ENCODE measurements around the gene RAB4B.
"Not testable (repeated sequence)": the region's sequence is repeated elsewhere in the genome, so short reads cannot be mapped to it uniquely, and the experiment has no call there.

Gene RAB4B

DNA sequence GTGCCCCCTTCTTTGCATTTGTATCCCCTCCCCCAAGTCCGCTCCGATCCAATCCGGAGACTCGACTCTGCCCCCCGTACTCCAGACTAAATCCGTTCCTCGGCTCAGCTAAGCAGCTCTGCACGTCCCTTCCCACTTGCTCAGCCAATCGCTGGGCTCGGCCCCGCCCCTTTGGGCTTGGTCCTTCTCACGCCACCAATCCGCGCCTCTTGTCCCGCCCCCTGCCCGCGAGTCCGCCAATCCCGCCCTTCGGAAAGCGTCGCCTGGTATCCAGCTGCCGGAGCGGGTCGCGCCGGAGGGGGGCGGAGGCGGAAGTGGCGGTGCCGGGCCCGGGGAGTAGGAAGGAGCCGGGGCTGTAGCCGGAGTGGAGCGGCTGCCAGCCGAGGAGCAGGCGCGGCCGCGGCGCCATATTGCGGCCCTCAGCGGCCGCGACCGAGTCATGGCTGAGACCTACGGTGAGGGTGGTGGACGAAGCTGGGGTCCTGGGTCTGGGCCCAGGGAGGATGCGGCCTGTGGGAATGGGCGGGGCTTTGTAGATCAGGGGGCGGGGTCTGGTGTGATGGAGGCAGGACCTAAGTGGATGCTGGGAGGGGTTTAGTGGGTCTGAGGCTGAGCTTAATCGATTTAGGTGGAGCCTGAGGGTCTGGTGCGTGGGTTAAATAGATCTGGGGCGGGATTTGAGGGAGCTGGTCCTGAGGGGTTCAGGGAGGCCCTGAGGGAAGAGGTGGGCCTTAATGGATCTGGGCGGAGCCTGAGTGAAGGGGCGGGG, at the start of gene RAB4B:
TSS of gene RAB4B (plus strand) at position 311 of the 769 bp plus-strand sequence. CDS start at position 440, 129 bp downstream.
- peak; percentile 100 for DNase-seq

DNA sequence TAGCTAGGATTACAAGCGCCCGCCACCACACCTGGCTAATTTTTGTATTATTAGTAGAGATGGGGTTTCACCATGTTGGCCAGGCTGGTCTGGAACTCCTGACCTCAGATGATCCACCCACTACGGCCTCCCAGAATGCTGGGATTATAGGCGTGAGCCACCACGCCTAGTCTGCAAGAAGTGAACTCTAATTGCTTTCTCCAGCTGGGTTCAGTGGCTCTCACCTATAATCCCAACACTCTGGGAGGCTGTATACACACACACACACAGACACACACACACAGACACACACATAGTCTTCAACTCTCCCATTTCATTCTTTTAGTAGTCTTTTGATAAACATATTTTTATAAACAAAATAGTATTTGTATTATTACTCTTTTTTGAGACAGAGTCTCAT, 48.0 kb upstream of the RAB4B start:
- not testable (repeated sequence) for DNase-seq

- DNase-seq, result not testable (repeated sequence)
Observed at GRCh38 chr19:40732304-40732703, 45.7 kb upstream of the RAB4B start.

DNA sequence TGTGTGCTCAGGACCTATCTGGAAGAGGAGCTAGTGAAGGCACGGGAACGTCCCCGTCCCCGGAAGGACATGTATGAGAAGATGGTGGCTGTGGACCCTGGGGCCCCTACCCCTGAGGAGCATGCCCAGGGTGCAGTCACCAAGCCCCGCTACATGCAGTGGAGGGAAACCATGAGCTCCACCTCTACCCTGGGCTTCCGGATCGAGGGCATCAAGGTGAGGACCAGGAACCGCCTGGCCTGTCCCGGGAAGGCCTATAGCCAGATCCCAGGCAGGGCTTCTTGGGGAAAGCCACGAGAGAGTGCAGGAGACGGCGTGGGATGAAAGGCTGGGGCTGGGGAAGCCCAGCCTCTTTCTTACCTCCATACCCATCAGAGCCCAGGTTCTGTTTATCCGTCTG, 44.9 kb upstream of the RAB4B start:
- DNase-seq, result no peak

DNA sequence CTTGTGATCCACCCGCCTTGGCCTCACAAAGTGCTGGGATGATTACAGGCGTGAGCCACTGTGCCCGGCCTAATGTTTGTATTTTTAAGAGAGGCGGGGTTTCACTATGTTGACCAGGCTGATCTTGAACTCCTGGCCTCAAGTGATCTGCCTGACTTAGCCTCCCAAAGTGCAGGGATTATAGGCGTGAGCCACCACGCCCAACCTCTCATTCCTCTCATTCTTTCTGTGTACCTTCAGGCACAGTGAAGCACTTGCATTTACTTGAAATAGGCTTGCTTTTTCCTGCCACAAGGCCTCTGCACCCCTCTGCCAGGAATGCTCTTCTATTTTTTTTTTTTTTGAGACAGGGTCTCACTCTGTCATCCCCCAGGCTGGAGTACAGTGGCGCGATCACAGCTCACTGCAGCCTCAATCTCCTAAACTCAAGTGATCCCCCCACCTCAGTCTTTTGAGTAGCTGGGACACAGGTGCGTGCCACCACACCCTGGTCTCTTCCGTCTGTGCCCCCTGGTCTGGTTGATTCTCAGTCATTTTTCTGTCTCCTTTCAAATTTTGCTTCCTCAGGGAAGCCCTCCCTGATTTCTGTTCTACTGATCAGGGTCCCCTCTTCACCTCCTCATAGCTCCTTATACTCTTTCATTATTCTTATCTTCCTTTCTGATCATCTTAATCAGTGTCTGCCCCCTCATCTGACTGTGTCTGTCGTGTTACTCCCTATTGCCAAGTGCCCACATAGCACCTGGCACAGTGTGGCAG, 42.9 kb upstream of the RAB4B start:
- no peak for DNase-seq

- DNase-seq, result no peak
Observed at GRCh38 chr19:40736661-40737060, 41.4 kb upstream of the RAB4B start.

- DNase-seq, result no peak
Observed at GRCh38 chr19:40737102-40737644, 40.9 kb upstream of the RAB4B start.

GRCh38 chr19:40739030-40739839, 38.8 kb upstream of the RAB4B start:
- DNase-seq, result no peak

DNA sequence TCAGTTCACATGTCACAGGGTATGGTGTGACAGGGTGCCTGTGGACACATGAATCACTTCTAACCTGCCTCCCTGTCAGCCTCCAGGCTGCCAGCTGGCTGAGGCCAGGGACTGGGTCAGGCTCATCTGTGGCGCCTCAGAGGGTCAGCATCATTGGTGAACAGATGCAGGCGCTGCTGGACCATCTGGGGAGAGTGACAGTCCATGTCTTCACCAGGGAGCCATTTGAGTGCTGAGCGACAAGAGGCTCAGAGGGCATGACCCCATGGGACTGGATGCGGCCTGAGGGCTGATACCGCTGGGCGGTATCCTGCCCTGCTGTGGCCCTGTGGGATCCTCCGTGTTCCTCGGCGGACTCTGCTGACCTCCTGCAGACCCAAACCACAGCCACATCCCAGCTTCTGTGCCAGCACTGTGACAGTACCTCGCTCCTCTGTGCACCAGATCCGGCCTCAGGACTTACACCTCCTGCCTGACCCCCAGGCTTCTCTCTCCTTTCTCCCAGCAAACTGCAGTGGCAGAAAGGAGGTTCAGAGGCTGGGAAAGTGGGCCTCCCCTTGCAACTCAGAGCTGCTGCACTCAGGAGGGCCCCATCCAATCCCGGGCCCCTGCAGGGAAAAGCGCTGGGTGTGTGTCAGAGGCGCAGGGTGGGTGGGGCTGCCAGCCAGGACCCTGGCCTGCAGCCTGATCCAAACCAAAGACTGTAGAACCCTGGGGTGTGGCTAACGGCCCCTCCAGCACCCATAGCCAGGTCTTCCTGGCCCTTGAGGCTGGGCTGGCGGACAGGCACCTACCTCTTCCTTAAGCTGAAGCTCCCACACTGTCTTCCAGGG, 38.0 kb upstream of the RAB4B start:
- DNase-seq, result no peak

DNA sequence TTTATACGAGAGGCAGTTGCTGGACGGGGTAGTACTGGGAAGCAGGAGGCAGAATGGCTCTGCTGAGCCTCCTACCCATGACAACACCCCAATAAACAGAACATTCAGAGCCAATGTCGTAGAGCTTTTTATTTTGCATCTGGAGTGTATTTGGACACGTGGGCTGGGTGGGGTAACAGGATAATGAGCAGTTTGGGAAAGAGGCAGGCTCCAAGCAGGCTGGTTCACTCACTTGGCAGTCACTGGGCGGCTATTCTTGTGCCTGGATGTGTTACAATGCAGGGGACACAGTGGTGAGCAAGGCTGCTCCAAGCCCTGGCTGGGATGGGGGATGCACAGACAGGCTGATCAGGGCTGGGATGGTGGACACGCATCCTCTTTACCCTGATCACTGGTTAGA, 37.3 kb upstream of the RAB4B start:
- no peak for DNase-seq

DNA sequence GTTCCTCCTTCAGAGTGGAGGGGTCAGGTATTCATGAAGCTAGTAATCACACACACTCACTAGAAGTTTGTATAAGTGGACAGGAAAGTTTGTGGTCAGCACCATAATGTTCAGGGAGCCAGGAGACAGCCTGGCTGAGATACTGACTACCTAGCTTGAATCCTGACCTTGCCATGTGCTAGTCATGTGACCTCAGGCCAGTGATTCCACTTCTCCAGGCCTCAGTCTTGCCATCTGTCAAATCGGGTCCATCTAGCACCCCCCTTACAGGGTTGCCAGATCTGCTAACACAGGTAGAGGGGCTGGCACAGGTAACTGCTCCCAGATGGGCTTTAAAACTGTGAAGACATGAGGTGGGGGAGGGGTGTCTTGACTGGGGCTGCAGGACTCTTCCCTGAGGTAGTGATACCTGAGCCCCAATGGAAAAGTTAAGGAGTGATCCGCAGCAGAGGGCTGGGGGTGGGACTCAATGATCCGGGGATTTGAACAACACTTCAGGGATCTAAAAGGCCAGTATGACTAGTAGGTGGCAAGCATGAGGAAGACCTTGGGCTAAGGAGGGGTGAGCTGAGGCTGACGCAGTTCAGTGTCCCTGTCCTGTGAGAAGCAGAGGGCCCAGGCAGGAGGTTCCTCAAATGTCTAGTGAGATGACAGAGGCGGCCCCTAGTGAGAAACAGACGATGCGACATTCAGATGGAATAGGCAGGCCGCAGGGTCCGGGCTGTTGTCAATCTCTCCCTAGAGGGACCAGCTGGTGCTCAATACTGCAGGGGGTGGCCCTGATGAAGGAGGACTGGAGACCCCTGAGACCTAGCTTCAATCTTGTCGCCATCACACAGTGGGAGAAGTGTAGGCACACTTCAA, 36.3 kb upstream of the RAB4B start:
- DNase-seq, result no peak

GRCh38 chr19:40742477-40742876, 35.6 kb upstream of the RAB4B start:
- no peak for DNase-seq

GRCh38 chr19:40742886-40743285, 35.2 kb upstream of the RAB4B start:
- DNase-seq, result no peak

- DNase-seq, result no peak
Observed at GRCh38 chr19:40743926-40744325, 34.1 kb upstream of the RAB4B start.

GRCh38 chr19:40744554-40745401, 33.3 kb upstream of the RAB4B start:
- DNase-seq, result peak; percentile 49

- DNase-seq, result no peak
Observed at GRCh38 chr19:40745402-40745780, 32.7 kb upstream of the RAB4B start.

GRCh38 chr19:40747536-40747935, 30.5 kb upstream of the RAB4B start:
- DNase-seq, result no peak

DNA sequence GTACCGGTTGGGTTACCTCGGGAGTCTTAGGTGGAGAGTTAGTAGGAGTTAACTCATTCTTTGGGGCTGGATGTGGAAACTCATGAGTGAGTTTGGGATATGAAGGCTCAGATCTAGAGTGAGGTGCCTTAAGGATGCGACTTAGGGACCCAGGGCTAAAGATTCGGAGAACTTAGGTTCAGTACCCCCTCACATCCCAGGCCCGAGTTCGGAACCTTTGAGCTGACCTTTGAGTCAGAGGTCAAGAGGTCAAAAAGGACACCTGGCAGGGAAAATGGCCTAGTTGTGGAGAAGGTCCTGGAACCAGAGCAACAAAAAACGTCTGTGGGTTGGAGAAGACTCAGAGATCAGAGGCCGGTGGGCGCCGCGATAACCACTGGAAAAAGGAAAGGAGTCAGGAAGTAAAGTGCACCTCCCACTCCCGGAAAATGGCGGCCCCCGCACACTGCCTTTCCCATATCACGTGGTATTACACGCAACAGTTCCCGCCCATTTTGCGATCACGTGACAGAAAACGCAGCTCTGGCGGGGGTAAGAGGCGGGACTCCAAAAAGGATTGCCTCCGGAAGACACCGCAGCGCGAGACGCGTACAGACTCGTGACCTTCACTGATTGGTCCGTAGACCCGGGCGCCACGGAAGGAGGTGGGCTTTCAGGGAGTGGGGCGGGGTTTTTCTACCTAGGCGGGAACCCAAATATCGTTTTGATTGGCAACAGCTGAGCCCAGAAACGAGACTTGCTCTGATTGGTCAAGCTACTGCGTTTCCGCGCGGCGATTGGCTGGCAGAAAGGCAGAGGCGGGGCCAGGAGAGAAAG, 27.8 kb upstream of the RAB4B start, which contains the start of gene ACTMAP:
TSS of gene ACTMAP (minus strand) at position 420 of the 816 bp plus-strand sequence. CDS start 674 bp downstream, outside the sequence.
- DNase-seq, result peak; percentile 99
